Testis (tissue), 3 donors: ENCODE results near the gene TOX2. TPM values are rescaled to one million over a fixed set of nuclear protein-coding genes. Genes with fewer than 3 reads are reported as not detected.

ENCODE experiments used
- DNase-seq: peaks from one replicate; pipeline ENCODE4 v3.0.0-alpha.2; 2019
- H3K27ac ChIP-seq, 2 donors: fragments of 200-600 bp; sonication (generic); one replicate each; pipeline ENCODE4 v1.5.1; 2019
- H3K27me3 ChIP-seq: fragments of 200-600 bp; sonication (generic); one replicate; pipeline ENCODE4 v1.5.1; 2019
- H3K36me3 ChIP-seq: fragments of 200-600 bp; sonication (generic); one replicate; pipeline ENCODE4 v1.5.1; 2017; ENCODE audit warnings: low read depth; ENCODE audit errors: missing control alignments
- H3K4me1 ChIP-seq: fragments of 200-600 bp; sonication (generic); one replicate; pipeline ENCODE4 v1.5.1; 2019
- H3K4me3 ChIP-seq, 2 donors: fragments of 200-600 bp; sonication (generic); one replicate each; pipeline ENCODE4 v1.5.1; 2017 to 2019
- H3K9me3 ChIP-seq: fragments of 200-600 bp; sonication (generic); one replicate; pipeline ENCODE4 v1.5.1; 2017
- CTCF ChIP-seq, 3 experiments: fragments of 450-650 bp in 2 of 3; fragments of 200-600 bp in 1 of 3; sonication (generic) in 1 of 3; IDR thresholded peaks; one replicate each; pipeline ENCODE4 v1.5.1; 2016 to 2019; ENCODE audit warnings: antibody characterized with exemption in 3 of 3, mild to moderate bottlenecking in 2 of 3, moderate library complexity in 1 of 3
- POLR2A ChIP-seq: fragments of 450-650 bp; IDR thresholded peaks from one replicate; pipeline ENCODE4 v1.6.1; 2017; ENCODE audit warnings: antibody characterized with exemption, mild to moderate bottlenecking, moderate library complexity
- WGBS, 2 donors: methylation state at CpG; one replicate each; pipeline ENCODE4 v1.1.5; 2018; 5-methylcytosine and 5-hydroxymethylcytosine counted together
- intact Hi-C: fragments of 100-400 bp; cut with DNase I; formaldehyde crosslinking; loops from one replicate; pipeline ENCODE4 v1.15.1; 2023; ENCODE audit warnings: low total_unique reads
- polyA plus RNA-seq: library from polyadenylated mRNA; stranded (reverse); fragments of 350-450 nt; fragmentation: Illumina TruSeq; extraction: RNeasy Lipid Tissue Mini Kit (QIAGEN cat#74804); gene quantifications from one replicate; pipeline ENCODE4 v1.2.3, GENCODE V29; 2014; ENCODE audit warnings: low read depth, low replicate concordance; ENCODE audit not compliant: insufficient read depth
- total RNA-seq, 2 donors: library from RNA; depleted of rRNA; stranded (reverse); fragments of >200 nt; gene quantifications; one replicate each; pipeline ENCODE4 v1.2.3, GENCODE V29; 2016

Gene TOX2
- total and polyA plus RNA-seq, 3 donors from 2014 or later: 43.8 to 67.0 (median 48.1) TPM

GRCh38 chr20:43938017-43938655, 23.5 kb downstream of the TOX2 start:
- 84 to 89% methylated on average over 8 to 12 of the region's 12 CpGs for WGBS, 2 donors
- H3K9me3 ChIP-seq: no peaks in the 10 kb centered on the region
- H3K27me3 ChIP-seq: no peaks in the 10 kb centered on the region
- no peak overlapping the region for H3K4me3 ChIP-seq
- no peak overlapping the region for H3K27ac ChIP-seq
- DNase-seq: no peak
- intact Hi-C loops: no loop called here
- no peak for TF ChIP-seq POLR2A
- no peak for TF ChIP-seq CTCF (IDR thresholded peaks at IDR 0.05)
- H3K36me3 ChIP-seq: no peaks in the 10 kb centered on the region
- H3K4me1 ChIP-seq: peaks cover 12% of the 10 kb centered on the region

- H3K4me3 ChIP-seq: no peak overlapping the region
- no peak overlapping the region for H3K27ac ChIP-seq
- H3K36me3 ChIP-seq: no peaks in the 10 kb centered on the region
- H3K9me3 ChIP-seq: no peaks in the 10 kb centered on the region
- 53 to 56% methylated on average over 9 of the region's 9 CpGs for WGBS, 2 donors
- TF ChIP-seq POLR2A (no peak), CTCF (IDR thresholded peaks at IDR 0.05) (no peak)
- intact Hi-C loops: no loop called here
- peak; percentile 51 for DNase-seq
- no peaks in the 10 kb centered on the region for H3K27me3 ChIP-seq
- peaks cover 12% of the 10 kb centered on the region for H3K4me1 ChIP-seq
Observed at GRCh38 chr20:43938932-43939761, 24.5 kb downstream of the TOX2 start.

- Histone ChIP-seq H3K4me3 (no peak overlapping the region), H3K4me1 (peaks cover 12% of the 10 kb centered on the region), H3K27ac (no peak overlapping the region), H3K9me3 (no peaks in the 10 kb centered on the region), H3K27me3 (no peaks in the 10 kb centered on the region), H3K36me3 (no peaks in the 10 kb centered on the region)
- DNase-seq: no peak
- TF ChIP-seq POLR2A (no peak), CTCF (IDR thresholded peaks at IDR 0.05) (no peak)
- WGBS, 2 donors: 62 to 74% methylated on average over 1 of the region's 1 CpG
- intact Hi-C loops: no loop called here
Observed at GRCh38 chr20:43939762-43940121, 25.1 kb downstream of the TOX2 start.

- no peak for DNase-seq
- no peaks in the 10 kb centered on the region for H3K36me3 ChIP-seq
- intact Hi-C loops: no loop called here
- peaks cover 12% of the 10 kb centered on the region for H3K4me1 ChIP-seq
- no peak for TF ChIP-seq POLR2A
- TF ChIP-seq CTCF (IDR thresholded peaks at IDR 0.05): no peak
- no peaks in the 10 kb centered on the region for H3K9me3 ChIP-seq
- 89% methylated on average over 10 of the region's 10 CpGs for WGBS, 2 donors
- H3K27me3 ChIP-seq: no peaks in the 10 kb centered on the region
- no peak overlapping the region for H3K27ac ChIP-seq
- H3K4me3 ChIP-seq: no peak overlapping the region
Observed at GRCh38 chr20:43940518-43941225, 26.0 kb downstream of the TOX2 start.
